Progenitor cell of endocrine pancreas (in vitro differentiated cells): Measurements from ENCODE around the gene VWA5A. TPM values are rescaled to one million over a fixed set of nuclear protein-coding genes. Genes with fewer than 3 reads are reported as not detected.

ENCODE experiments used
- DNase-seq: peaks from one replicate; pipeline ENCODE4 v3.0.0; 2021; ENCODE audit warnings: low spot score; ENCODE audit not compliant: unreplicated experiment
- H3K27ac Mint-ChIP-seq: 2 replicates; pipeline ENCODE4 v1.8.0; 2021; ENCODE audit warnings: mild to moderate bottlenecking, moderate library complexity, mixed read lengths
- H3K27me3 Mint-ChIP-seq: 2 replicates; pipeline ENCODE4 v1.8.0; 2021; ENCODE audit warnings: mixed read lengths
- H3K36me3 Mint-ChIP-seq: 2 replicates; pipeline ENCODE4 v1.8.0; 2022; ENCODE audit warnings: mixed read lengths; ENCODE audit not compliant: insufficient read depth
- H3K4me1 Mint-ChIP-seq: 2 replicates; pipeline ENCODE4 v1.8.0; 2021; ENCODE audit warnings: low read depth, mixed read lengths
- H3K4me3 Mint-ChIP-seq: 2 replicates; pipeline ENCODE4 v1.8.0; 2021; ENCODE audit warnings: low read depth, mild to moderate bottlenecking, moderate library complexity, mixed read lengths
- H3K9me3 Mint-ChIP-seq: 2 replicates; pipeline ENCODE4 v1.8.0; 2021; ENCODE audit warnings: low read depth, mixed read lengths
- CTCF ChIP-seq: fragments of 200-600 bp; sonication (generic); IDR thresholded peaks from one replicate; pipeline ENCODE4 v1.5.0; 2021; ENCODE audit warnings: antibody characterized with exemption, mild to moderate bottlenecking; ENCODE audit not compliant: unreplicated experiment
- total RNA-seq: library from RNA; stranded (reverse); gene quantifications from 2 replicates; pipeline ENCODE4 v1.2.1, GENCODE V29; 2021

The VWA5A gene
- total RNA-seq, 1 donor from 2014 or later: 22.6 TPM

GRCh38 chr11:124110201-124110600, 5.0 kb upstream of the VWA5A start:
- DNase-seq: no peak
- Mint-ChIP-seq H3K4me3 (no peak overlapping the region), H3K27me3 (no peaks in the 10 kb centered on the region), H3K36me3 (no peaks in the 10 kb centered on the region), H3K9me3 (no peaks in the 10 kb centered on the region), H3K27ac (no peak overlapping the region), H3K4me1 (peaks cover 3% of the 10 kb centered on the region)
- no peak for TF ChIP-seq CTCF

- H3K27ac Mint-ChIP-seq: no peak overlapping the region
- peaks cover 12% of the 10 kb centered on the region for H3K4me1 Mint-ChIP-seq
- H3K36me3 Mint-ChIP-seq: peaks cover 10% of the 10 kb centered on the region
- H3K4me3 Mint-ChIP-seq: no peak overlapping the region
- H3K9me3 Mint-ChIP-seq: no peaks in the 10 kb centered on the region
- no peak for TF ChIP-seq CTCF
- no peak for DNase-seq
- no peaks in the 10 kb centered on the region for H3K27me3 Mint-ChIP-seq
Measured at GRCh38 chr11:124113890-124114289, 1.4 kb upstream of the VWA5A start.

GRCh38 chr11:124115782-124116616, 749 bp downstream of the VWA5A start:
- DNase-seq: no peak
- Mint-ChIP-seq H3K36me3 (peaks cover 19% of the 10 kb centered on the region), H3K27ac (peak overlapping the region; percentile 89), H3K4me1 (peaks cover 12% of the 10 kb centered on the region), H3K4me3 (peak overlapping the region; percentile 85), H3K9me3 (no peaks in the 10 kb centered on the region), H3K27me3 (no peaks in the 10 kb centered on the region)
- TF ChIP-seq CTCF: no peak

- no peak for DNase-seq
- TF ChIP-seq CTCF: no peak
- no peak overlapping the region for H3K27ac Mint-ChIP-seq
- H3K9me3 Mint-ChIP-seq: no peaks in the 10 kb centered on the region
- H3K4me1 Mint-ChIP-seq: peaks cover 15% of the 10 kb centered on the region
- H3K27me3 Mint-ChIP-seq: no peaks in the 10 kb centered on the region
- no peak overlapping the region for H3K4me3 Mint-ChIP-seq
- H3K36me3 Mint-ChIP-seq: peaks cover 28% of the 10 kb centered on the region
Measured at GRCh38 chr11:124119103-124119502, 3.9 kb downstream of the VWA5A start.

GRCh38 chr11:124120891-124121290, 5.6 kb downstream of the VWA5A start:
- Mint-ChIP-seq H3K36me3 (peaks cover 40% of the 10 kb centered on the region), H3K27ac (no peak overlapping the region), H3K27me3 (no peaks in the 10 kb centered on the region), H3K4me1 (peaks cover 9% of the 10 kb centered on the region), H3K4me3 (no peak overlapping the region), H3K9me3 (no peaks in the 10 kb centered on the region)
- no peak for DNase-seq
- TF ChIP-seq CTCF: no peak
